Sigmoid colon (tissue), 4 donors: ENCODE measurements around the gene TMUB1.

ENCODE experiments used
- EP300 ChIP-seq, 4 donors: sonication (generic); formaldehyde crosslinking; IDR thresholded peaks; one replicate each; pipeline ENCODE4 v1.6.1; 2017; ENCODE audit warnings: antibody characterized with exemption in 4 of 4
- POLR2A ChIP-seq, 2 donors: fragments of 450-650 bp; IDR thresholded peaks; one replicate each; pipeline ENCODE4 v1.6.1; 2016; ENCODE audit warnings: antibody characterized with exemption in 2 of 2, mild to moderate bottlenecking in 2 of 2, moderate library complexity in 2 of 2
- TF ChIP-seq, protein P1 (sequence below), 4 experiments: fragments of 450-650 bp in 3 of 4; fragments of 200-600 bp in 1 of 4; IDR thresholded peaks; one replicate each; pipeline ENCODE4 v1.5.1; 2016 to 2019; ENCODE audit warnings: antibody characterized with exemption in 4 of 4, mild to moderate bottlenecking in 3 of 4, moderate library complexity in 2 of 4

DNA sequence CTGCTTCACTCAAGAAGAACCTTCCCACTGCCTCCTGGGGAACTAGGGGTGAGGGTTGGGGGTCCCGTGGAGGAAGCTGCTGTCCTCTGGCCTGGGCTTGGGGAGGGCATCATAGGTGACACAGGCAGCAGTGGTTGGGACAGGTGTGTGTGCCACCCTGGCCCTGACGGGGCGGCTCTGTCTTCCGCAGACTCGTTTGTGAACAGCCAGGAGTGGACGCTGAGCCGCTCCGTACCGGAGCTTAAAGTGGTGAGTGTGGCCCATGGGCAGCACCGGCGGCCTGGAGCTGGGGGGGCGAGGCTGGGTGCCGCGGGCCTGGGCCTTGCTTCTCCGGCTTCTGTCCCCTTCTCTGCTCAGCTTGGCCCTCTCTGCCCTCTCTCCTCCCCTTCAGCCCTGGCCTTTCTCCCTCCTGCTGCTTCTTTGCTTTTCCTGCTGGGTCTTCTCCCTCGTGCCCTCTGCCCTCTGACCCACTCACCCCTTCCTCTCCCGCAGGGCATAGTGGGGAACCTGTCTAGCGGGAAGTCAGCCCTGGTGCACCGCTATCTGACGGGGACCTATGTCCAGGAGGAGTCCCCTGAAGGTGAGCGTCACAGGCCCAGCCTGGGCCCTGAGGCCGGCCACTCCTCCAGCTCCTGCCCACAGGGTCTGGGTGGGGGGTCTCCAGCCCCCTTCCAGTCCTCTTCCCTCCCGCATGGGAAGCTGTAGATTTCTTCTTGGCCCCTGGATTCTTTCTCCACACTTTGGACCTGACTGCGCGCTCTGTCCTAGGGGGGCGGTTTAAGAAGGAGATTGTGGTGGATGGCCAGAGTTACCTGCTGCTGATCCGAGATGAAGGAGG lies 33.5 kb upstream of the TMUB1 start:
- TF ChIP-seq POLR2A (IDR thresholded peaks at IDR 0.05) (no peak), EP300 (IDR thresholded peaks at IDR 0.05) (no peak)
- TF ChIP-seq, protein P1, sequence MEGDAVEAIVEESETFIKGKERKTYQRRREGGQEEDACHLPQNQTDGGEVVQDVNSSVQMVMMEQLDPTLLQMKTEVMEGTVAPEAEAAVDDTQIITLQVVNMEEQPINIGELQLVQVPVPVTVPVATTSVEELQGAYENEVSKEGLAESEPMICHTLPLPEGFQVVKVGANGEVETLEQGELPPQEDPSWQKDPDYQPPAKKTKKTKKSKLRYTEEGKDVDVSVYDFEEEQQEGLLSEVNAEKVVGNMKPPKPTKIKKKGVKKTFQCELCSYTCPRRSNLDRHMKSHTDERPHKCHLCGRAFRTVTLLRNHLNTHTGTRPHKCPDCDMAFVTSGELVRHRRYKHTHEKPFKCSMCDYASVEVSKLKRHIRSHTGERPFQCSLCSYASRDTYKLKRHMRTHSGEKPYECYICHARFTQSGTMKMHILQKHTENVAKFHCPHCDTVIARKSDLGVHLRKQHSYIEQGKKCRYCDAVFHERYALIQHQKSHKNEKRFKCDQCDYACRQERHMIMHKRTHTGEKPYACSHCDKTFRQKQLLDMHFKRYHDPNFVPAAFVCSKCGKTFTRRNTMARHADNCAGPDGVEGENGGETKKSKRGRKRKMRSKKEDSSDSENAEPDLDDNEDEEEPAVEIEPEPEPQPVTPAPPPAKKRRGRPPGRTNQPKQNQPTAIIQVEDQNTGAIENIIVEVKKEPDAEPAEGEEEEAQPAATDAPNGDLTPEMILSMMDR (IDR thresholded peaks at IDR 0.05) = no peak
